ENCODE results near the gene UST. TPM values are rescaled to one million over a fixed set of nuclear protein-coding genes. Genes with fewer than 3 reads are reported as not detected.

Gene UST
- total RNA-seq, 1 donor from 2014 or later: 5.5 TPM

- H3K9me3 Mint-ChIP-seq: peaks cover 9% of the 10 kb centered on the region
- TF ChIP-seq CTCF (conservative IDR thresholded peaks at IDR 0.05): no peak
- no peak overlapping the region for H3K4me3 Mint-ChIP-seq
- no peak overlapping the region for H3K27ac Mint-ChIP-seq (ENCODE audit: unreplicated experiment)
- peaks cover 5% of the 10 kb centered on the region for H3K4me1 Mint-ChIP-seq
- DNase-seq (ENCODE audit: low read depth, low spot score): no peak
- peaks cover 7% of the 10 kb centered on the region for H3K36me3 Mint-ChIP-seq (ENCODE audit: low read depth)
- H3K27me3 Mint-ChIP-seq (ENCODE audit: low read depth): no peaks in the 10 kb centered on the region
Measured at GRCh38 chr6:148709577-148709976, 37.3 kb upstream of the UST start.

GRCh38 chr6:148711833-148712654, 34.8 kb upstream of the UST start:
- TF ChIP-seq CTCF (conservative IDR thresholded peaks at IDR 0.05): no peak
- Mint-ChIP-seq H3K9me3 (peaks cover 9% of the 10 kb centered on the region), H3K27ac (ENCODE audit: unreplicated experiment) (no peak overlapping the region), H3K4me3 (no peak overlapping the region), H3K36me3 (ENCODE audit: low read depth) (peaks cover 7% of the 10 kb centered on the region), H3K4me1 (no peaks in the 10 kb centered on the region), H3K27me3 (ENCODE audit: low read depth) (peaks cover 2% of the 10 kb centered on the region)
- no peak for DNase-seq (ENCODE audit: low read depth, low spot score)

DNA sequence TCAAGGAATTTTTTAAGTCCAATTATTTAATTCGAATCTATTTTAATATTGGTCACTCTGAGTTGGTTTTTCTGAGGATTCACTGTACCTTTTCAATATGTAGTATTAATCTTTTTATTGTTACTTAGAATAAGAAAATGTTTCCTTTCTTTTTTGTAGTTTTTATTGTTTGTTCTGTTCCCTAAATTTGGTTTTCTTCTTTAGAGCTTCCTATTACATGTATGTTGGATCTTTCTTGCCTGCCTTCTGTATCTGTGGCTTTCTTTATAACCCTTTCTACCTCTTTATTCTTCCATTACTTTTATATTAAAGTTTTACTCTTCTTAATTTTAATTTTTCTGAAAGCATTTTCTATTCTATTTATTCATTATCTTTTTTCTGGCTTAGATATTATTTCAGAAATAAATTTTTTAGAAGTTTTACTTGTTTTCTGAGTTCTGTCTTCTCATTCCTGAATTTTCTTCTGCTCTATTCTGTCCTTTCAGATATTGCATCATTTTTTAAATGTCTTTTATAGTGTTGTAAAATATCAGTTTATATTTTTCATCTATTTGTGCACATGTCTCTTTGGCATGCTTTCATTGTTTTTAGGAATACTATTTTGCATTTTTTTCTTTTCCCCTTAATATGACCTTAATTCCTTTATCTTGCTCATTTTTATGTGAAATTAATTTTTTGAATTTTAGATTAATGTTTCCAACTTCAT, 33.6 kb upstream of the UST start:
- Mint-ChIP-seq H3K4me1 (no peaks in the 10 kb centered on the region), H3K36me3 (ENCODE audit: low read depth) (peaks cover 7% of the 10 kb centered on the region), H3K27me3 (ENCODE audit: low read depth) (peaks cover 2% of the 10 kb centered on the region), H3K27ac (ENCODE audit: unreplicated experiment) (no peak overlapping the region), H3K9me3 (peaks cover 9% of the 10 kb centered on the region), H3K4me3 (no peak overlapping the region)
- TF ChIP-seq CTCF (conservative IDR thresholded peaks at IDR 0.05): no peak
- no peak for DNase-seq (ENCODE audit: low read depth, low spot score)

GRCh38 chr6:148713921-148714320, 32.9 kb upstream of the UST start:
- H3K4me3 Mint-ChIP-seq: no peak overlapping the region
- peaks cover 2% of the 10 kb centered on the region for H3K4me1 Mint-ChIP-seq
- no peak for TF ChIP-seq CTCF (conservative IDR thresholded peaks at IDR 0.05)
- no peak for DNase-seq (ENCODE audit: low read depth, low spot score)
- peaks cover 7% of the 10 kb centered on the region for H3K36me3 Mint-ChIP-seq (ENCODE audit: low read depth)
- H3K27ac Mint-ChIP-seq (ENCODE audit: unreplicated experiment): no peak overlapping the region
- H3K27me3 Mint-ChIP-seq (ENCODE audit: low read depth): peaks cover 4% of the 10 kb centered on the region
- H3K9me3 Mint-ChIP-seq: peaks cover 9% of the 10 kb centered on the region

DNA sequence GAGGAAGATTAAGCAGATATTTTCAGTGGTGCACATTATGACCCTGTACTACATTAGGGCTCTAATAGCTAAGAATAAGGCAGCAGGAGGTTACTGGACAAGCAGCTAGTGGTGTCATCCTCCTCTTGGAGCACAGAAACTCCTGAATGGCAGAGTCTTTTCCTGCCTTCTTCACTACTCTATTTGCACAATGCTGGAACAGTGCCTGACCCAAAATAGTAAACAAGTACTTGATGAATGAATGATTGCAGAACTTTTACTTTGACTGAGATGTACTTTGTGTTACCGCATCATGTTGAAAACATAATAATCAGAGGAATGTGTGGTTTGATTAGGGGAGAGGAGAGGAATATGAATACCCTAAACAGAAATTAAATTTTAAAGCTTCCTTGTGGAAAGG, 30.0 kb upstream of the UST start:
- no peak for DNase-seq (ENCODE audit: low read depth, low spot score)
- H3K4me1 Mint-ChIP-seq: peaks cover 20% of the 10 kb centered on the region
- peaks cover 9% of the 10 kb centered on the region for H3K9me3 Mint-ChIP-seq
- TF ChIP-seq CTCF (conservative IDR thresholded peaks at IDR 0.05): no peak
- peaks cover 6% of the 10 kb centered on the region for H3K27me3 Mint-ChIP-seq (ENCODE audit: low read depth)
- no peak overlapping the region for H3K4me3 Mint-ChIP-seq
- H3K27ac Mint-ChIP-seq (ENCODE audit: unreplicated experiment): no peak overlapping the region
- H3K36me3 Mint-ChIP-seq (ENCODE audit: low read depth): peaks cover 7% of the 10 kb centered on the region
